GM18858 (cell line): ENCODE results near the gene PDS5B.
"Not testable (repeated sequence)": the region's sequence is repeated elsewhere in the genome, so short reads cannot be mapped to it uniquely, and the experiment has no call there.

Source experiments
- ATAC-seq: cut with Tn5 transposase; IDR thresholded peaks from one replicate; pipeline ENCODE4 v1.9.1; 2021; ENCODE audit not compliant: unreplicated experiment

Gene PDS5B, protein sequence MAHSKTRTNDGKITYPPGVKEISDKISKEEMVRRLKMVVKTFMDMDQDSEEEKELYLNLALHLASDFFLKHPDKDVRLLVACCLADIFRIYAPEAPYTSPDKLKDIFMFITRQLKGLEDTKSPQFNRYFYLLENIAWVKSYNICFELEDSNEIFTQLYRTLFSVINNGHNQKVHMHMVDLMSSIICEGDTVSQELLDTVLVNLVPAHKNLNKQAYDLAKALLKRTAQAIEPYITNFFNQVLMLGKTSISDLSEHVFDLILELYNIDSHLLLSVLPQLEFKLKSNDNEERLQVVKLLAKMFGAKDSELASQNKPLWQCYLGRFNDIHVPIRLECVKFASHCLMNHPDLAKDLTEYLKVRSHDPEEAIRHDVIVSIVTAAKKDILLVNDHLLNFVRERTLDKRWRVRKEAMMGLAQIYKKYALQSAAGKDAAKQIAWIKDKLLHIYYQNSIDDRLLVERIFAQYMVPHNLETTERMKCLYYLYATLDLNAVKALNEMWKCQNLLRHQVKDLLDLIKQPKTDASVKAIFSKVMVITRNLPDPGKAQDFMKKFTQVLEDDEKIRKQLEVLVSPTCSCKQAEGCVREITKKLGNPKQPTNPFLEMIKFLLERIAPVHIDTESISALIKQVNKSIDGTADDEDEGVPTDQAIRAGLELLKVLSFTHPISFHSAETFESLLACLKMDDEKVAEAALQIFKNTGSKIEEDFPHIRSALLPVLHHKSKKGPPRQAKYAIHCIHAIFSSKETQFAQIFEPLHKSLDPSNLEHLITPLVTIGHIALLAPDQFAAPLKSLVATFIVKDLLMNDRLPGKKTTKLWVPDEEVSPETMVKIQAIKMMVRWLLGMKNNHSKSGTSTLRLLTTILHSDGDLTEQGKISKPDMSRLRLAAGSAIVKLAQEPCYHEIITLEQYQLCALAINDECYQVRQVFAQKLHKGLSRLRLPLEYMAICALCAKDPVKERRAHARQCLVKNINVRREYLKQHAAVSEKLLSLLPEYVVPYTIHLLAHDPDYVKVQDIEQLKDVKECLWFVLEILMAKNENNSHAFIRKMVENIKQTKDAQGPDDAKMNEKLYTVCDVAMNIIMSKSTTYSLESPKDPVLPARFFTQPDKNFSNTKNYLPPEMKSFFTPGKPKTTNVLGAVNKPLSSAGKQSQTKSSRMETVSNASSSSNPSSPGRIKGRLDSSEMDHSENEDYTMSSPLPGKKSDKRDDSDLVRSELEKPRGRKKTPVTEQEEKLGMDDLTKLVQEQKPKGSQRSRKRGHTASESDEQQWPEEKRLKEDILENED (N-terminal part only)

DNA sequence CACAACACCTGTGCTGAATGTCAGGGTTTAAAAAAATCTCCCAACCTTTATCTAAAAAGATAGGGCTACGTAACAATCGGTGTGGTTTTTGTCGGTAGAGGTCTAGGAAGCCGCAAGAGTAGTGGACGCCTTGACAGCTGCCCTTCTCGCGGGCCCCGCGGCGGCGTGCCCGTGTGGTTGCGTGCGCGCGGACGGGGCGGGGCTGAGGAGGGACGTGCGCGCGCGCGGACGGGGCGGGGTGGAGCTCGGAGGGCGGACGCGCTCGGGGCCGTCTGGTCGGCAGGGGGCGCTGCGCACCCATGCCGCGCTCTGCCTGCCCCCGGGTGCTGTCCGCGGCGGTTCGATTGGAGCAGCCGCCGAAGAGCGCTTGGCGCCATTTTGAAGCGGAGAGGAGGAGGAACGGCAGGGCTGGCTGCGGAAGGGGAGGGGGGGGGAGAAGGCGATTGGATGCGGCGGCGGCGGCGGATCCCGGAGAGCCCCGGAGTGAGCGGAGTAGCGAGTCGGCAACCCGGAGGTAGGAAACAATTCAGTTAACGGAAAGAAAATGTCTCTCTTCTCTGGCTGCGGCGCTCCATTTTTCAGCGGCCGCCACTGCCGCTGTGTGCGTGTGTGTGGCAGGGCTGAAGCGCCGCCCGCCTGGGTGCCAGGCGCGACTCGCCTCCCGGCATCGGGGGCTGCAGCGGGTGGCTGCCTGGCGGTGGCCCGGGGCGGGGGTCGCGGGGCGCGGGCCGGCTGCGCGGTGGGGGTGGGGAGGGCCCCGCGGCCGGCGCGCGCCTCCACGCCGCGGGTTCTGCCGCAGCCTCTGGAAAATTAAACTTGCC lies at the start of gene PDS5B:
Gene PDS5B, plus strand, starts transcription at position 373 of the 821 bp plus-strand sequence. CDS start 62,321 bp downstream, outside the sequence.
- peak; percentile 67 for ATAC-seq

DNA sequence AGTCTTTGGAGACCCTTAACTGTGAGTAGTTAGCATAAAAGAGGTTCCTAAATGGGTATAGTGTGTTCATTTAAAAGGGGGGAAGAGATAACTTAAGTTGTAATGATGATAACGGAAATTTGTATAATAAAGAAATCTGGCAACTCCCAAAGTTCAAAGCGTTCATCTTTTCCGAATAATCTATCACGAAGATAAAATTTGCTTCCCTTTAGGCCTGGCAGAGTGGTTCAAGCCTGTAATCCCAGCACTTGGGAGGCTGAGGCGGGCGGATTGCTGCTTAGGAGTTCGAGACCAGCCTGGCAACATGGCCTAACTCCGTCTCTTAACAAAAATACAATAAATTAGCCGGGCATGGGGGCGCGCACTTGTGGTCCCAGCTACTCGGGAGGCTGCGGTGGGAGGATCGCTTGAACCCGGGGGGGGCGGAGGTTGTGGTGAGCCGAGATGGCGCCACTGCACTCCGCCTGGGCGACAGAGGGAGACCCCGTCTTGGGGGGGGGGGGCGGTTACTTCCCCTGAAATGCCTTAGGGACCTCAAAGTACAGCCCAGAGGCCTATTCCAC lies 48.6 kb upstream of the PDS5B start:
- ATAC-seq = no peak

DNA sequence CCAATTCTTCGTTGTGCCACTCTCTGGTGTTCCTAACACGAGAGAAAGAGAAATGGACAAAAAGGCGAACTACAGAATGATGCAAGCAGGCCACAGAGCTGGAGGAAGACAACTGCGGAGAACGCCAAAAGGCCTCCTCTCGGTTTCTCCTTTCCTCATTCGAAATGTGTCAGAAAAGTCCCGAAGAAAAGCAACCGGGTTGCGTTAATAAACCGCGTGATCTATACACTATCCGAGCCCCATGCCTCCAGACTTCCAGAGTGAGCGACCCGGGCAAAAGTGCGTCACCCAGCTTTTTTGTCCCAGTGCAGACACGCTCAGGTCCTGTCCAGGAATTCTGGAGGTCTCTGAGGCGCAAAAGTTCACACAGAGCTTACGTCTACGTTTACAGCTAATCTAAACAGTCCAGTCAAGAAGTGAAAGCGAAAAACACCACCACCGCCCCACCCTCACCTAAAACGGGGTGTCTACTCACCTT lies 48.1 kb upstream of the PDS5B start:
- peak; percentile 52 for ATAC-seq

DNA sequence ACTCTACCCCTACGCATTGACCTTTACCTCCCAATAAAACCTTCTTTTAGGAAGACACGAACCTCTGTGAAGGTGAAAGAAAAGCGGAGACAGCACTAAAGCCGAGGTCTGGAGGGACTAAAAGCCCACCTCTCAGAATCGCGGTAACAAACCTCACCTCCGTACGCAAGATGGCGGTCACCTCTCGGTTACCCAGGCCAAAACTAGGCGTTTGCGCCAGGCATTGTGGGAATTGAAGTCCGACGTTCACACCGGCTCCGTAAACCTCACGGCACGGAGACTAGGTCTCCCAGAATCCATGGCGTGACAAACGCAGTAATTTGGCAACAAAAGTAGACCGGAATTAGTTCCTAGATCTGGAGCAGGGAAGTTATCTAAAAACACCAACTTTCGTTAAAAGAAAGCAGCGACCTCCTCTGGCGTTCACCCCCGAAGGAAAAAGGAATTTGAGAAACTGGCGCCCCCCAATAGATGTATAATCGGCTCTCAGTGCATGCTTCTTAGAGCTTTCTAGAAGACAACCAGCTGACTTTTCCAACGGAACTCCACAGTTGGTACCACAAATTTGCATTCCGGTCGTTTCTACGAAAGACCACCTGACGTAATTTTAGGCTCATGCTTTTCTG lies 47.5 kb upstream of the PDS5B start, which contains the start of gene N4BP2L2:
Gene N4BP2L2, minus strand, starts transcription at position 175 of the 626 bp plus-strand sequence. CDS start 1,768 bp downstream, outside the sequence.
- ATAC-seq = peak; percentile 94

DNA sequence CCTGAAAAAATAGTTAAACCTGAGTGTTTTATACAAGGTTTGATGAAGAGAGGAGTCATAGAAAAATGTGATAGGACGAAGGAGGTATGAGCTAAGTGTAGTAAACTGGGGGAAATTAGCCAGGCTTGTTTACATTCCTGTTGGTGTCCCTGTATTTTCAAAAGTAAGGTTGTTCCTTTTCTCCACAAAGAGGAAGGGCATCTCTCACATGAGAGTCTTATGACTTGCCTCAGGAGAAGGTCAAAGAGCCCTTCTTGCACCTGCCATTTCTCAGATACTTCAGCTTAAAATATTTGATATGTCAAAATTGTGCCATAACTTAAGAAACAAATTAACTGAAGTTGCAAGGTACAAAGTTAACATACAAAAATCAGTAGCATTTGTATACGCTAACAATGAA lies 44.0 kb upstream of the PDS5B start:
- ATAC-seq = no peak

DNA sequence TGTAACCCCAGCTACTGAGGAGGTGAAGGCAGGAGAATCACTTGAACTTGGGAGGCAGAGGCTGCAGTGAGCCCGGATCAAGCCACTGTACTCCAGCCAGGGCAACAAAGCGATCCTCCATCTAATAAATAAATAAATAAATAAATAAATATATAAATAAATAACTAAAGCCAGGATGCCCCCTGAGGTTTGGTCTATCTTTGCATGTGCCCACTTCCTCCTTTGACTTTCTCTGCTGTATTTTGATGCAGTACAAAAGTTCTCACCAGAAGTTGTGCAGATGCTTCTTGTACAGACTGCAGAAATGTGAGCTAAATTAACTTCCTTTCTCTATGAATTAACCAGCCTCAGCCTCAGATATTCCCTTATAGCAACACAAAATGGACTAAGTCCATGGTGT lies 41.2 kb upstream of the PDS5B start:
- no peak for ATAC-seq

DNA sequence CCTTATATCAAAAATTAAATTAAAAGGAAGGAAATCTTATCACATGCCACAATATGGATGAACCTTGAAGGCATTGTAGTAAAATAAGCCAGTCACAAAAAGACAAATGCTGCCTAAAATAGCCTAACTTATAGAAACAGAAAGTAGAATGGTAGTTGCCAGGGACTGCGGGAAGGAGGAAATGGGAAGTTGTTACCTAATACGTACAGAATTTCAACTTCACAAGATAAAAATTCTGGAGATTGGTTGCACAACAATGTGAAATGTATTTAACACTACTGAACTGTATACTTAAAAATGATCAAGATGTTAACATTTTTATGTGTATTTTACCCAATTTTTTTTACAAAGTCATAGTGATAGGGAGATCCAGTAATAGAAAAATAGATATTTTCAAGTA lies 37.4 kb upstream of the PDS5B start:
- ATAC-seq = no peak

DNA sequence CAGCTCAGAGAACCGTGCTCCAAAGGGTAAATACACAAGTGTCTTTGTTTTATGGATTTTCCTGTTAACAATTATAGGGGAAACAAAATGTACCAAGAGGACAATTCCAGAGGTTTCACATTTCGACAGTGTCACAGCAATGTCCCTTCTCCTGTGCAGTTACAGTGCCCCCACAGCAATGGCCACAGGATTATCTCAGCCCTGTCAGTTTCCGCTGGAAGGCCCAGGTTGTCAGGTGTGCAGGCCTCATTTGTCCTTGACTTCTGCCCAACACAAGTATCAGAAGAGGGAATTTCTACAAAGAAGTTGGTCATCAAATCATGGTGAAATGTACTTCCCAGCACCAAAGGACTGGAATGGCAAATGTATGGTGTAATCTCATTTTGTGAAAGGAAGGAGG lies 36.5 kb upstream of the PDS5B start:
- ATAC-seq = no peak

DNA sequence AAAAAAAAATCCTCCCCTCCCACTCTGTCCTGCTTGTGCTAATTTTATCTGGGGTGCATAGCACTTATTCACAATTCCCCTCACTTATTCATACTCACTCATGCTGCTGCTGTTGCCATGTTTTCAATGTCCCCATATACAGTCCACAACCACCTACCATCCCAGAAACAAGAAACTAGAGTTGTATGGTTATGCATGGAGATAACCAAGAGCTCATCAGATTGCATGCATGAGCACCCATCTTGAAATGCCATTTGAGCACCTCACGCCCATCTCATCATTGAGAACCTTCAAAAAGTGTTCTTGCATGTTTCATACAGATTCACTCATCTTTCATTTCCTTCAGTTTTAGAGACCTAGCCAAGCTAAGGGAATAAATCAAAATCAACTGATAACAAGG lies 32.5 kb upstream of the PDS5B start:
- no peak for ATAC-seq

DNA sequence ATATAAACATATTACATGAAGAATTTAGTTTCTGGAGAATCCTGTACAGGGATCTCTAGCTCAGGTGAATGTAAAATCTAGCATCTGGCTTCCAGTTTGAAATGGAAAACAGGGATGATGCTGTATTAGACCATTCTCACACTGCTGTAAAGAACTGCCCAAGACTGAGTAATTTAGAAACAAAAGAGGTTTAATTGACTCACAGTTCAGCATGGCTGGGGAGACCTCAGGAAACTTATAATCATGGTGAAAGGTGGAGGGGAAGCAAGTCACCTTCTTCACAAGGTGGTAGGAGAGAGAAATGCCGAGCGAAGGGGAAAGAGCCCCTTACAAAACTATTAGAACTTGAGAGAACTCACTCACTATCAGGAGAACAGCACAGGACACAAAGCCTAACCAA lies 30.6 kb upstream of the PDS5B start:
- ATAC-seq = no peak

DNA sequence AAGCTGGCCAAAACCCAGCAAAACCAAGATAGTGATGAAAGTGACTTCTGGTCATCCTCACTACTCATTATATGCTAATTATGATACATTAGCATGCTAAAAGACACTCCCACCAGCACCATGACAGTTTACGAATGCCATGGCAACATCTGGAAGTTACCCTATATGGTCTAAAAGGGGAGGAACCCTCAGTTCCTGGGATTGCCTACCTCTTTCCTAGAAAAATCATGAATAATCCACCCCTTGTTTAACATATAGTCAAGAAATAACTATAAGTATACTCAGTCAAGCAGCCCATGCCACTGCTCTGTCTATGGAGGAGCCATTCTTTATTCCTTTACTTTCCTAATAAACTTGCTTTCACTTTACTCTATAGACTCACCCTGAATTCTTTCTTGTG lies 25.4 kb upstream of the PDS5B start:
- ATAC-seq = not testable (repeated sequence)

DNA sequence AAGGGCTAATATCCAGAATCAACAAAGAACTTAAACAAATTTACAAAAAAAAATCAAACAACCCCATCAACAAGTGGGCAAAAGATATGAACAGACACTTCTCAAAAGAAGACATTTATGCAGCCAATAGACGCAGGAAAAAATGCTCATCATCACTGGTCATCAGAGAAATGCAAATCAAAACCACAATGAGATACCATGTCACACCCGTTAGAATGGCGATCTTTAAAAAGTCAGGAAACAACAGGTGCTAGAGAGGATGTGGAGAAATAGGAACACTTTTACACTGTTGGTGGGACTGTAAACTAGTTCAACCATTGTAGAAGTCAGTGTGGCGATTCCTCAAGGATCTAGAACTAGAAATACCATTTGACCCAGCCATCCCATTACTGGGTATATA lies 10.6 kb upstream of the PDS5B start:
- not testable (repeated sequence) for ATAC-seq

DNA sequence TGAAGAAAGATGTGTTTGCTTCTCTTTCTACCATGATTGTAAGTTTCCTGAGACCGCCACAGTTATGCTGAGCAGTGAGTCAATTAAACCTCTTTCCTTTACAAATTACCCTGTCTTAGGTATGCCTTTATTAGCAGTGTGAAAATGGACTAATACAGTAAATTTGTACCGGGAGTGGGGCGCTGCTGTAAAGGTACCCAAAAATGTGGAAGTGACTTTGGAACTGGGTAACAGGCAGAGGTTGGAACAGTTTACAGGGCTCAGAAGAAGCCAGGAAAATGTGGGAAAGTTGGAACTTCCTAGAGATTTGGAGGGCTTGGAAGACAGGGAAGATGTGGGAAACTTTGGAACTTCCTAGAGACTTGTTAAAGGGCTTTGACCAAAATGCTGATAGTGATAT lies 9.2 kb upstream of the PDS5B start:
- ATAC-seq = no peak

DNA sequence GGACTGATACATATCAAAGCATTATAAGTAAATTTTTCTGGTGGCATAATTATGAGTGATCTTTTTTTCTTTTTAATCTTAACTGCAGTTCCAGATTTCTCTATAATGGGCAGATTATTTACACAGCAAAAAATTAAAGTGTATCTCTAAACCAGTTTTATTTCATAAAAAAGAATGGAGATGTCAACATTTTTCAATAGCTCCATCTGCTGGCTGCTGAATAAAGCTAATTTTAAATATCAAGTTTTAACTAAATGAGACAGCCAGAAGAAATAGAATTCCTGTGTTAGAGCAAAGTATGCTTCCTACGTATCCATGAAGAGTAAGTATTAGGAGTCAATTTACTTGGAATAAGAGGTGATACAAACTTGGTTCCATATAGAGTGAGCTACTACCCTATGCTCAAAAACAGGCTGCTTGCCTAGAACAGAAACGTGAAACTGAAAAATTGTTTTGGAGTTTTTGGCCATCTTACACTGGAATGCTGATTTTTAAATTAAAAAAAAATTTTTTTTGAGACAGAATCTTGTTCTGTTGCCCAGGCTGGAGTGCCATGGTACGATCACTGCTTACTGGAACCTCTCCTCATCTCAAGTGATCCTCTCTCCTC lies 5.0 kb upstream of the PDS5B start:
- ATAC-seq = no peak

DNA sequence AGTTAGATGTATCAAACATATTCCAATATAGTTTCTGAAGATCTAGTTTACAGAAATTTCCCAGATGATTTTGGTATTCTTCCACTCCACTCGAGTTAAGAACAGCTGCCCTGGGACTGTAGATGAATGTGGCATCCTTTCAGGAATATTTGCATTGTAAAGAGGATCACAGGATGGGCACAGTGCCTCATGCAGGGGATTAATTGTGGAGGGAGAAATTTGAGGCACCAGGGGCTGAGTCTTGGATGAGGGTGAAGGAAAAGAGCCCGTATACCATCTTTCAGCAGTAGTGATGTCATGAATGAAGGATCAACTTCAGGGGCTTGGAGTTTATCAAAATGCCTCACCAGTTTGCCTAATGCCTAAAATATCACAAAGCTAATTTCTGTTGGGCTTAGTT lies 4.0 kb upstream of the PDS5B start:
- ATAC-seq = no peak

DNA sequence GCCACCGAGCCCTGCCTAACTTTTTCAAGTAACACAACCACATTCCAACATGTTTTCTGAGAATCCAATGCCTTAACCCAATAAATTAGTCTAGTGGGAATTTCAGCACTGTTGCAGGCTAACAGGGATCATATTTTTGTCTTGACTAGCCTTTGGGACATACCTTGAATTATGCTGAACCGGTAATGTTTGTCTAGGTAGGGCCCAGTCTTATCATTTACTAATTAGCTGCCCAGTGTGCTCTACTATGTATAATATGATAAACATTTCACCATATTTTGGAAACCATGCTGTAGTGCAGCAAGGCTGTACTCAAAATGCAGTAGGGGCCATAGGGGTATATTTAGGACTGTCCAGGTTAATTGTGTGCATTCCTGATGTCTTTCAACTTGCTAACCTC lies 3.3 kb upstream of the PDS5B start:
- no peak for ATAC-seq

DNA sequence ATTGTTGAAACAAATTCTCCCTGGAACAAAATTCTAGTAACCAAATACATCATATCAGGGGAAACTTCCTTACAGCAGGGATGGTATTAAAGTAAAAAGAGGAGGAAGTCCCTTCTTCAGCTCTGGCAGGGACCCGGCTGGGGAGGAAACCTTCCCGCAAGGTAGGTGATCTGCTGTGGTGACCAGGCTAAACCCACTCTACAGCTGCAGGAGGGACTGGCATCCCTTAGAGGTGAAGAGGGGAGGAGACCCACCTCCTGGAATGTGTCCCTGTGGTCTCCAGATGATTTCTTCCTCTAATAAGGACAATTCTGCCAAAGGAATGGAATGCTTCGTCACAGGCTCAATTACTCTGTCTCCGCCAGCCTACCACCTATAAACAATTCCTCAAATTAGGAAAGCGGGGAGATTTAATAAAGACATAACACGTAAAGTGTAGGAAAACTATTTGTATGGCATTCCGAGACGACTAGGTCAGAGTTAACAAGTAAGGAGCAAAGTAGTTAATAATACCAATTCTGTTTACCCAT lies 637 bp upstream of the PDS5B start:
- ATAC-seq = no peak

DNA sequence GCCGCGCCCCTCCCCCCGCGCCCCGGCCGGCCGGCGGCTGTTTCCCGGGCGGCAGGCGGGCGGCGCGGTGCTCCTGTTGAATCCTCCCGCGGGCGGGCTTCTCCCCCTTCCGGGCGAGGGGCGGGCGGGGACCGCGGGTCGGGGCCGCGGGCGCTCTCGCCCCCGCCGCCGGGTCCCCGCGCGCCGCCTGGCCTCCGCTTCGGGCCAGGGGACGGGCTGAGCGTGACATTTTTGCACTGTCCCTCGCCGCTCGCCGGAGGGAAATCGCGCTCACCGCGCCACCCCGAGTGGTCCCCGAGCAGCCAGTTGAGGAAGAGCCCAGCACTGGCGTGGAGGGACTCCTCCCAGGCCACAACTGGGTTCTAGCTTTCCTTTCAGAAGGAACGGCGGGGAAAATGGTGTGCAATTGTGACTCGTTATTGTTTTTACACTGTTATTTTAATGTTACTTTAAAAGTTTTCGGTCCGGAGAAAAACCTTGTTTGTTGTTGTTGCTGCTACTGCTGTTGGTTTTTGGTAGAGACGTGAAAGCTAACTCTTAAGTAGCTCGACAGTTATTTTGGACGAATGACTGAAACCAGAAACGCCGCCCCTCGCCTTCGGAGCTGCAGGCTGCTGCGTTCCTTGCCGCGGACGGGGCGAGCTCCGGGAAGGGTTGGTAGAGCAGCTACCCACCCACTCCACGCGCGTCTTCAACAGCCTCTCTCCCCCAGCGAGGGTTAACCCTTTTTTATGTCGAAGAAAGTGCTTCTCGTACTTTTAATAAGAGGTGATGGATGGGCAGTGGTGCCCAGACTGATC lies 959 bp downstream of the PDS5B start:
- ATAC-seq = peak; percentile 30
